NCI-H345 (cell line): ENCODE data around the gene AEBP2.
"Not testable (repeated sequence)": the region's sequence is repeated elsewhere in the genome, so short reads cannot be mapped to it uniquely, and the experiment has no call there.

ENCODE experiments used
- DNase-seq: peaks from one replicate; lab custom pipeline; 2025; lab: John Stamatoyannopoulos, UW

Gene AEBP2

GRCh38 chr12:19454837-19455236, 15.5 kb downstream of the AEBP2 start:
- no peak for DNase-seq

- no peak for DNase-seq
Observed at GRCh38 chr12:19456176-19456575, 16.9 kb downstream of the AEBP2 start.

DNA sequence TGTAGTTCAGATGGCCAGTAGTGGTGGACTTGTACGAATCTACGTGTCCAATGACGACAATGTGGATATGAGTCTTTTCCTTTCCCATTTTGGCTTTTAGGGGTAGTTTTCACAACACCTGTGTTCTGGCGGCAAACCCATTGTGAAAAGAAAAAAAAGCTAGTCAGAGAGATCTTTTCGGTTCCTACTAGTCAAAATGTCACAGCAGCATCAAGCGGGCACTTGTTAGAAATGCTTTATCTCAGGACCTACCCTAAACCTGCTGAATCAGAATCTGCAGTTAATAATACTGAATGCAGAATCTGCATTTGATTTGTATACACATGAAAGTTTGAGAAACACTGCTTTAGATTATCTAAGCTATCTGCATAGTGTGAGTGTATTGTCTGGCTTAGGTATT, 18.3 kb downstream of the AEBP2 start:
- no peak for DNase-seq

DNA sequence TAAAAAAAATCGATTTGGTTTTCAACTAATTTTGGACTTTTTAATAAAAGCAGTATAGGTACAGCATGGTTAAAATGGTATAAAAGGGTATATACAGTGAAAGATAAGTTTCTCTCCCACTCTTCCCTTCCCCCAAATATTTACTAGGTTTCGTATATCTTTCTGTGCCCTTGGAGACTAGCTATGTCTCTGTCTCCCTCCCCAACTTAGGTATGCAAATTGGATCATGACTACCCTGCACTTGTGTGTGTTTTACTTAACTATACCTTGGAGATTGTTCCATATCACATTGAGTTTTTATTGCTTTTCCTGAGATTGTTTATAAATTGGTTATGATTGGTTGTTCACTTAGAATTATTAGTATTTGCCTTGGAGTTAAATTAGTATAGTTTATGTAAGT, 19.4 kb downstream of the AEBP2 start:
- DNase-seq: no peak

DNA sequence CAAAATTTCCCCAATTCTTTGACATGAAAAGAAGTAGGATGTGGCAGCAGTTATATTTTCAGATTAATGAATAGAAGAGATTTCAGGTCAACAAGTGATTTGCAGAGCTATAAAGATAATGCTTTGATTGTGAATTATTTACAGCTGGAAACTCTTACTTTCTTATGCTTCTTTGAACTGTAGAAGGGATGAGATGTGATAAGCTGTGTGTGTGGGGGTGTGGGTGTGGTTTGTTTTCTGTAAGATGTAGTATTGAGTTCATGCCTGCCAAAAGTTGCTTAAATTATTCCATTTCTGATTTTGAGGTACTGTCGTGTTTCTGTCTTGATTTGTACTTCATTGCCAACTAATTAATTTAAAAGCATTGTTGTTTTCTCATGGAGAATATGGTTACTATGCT, 22.7 kb downstream of the AEBP2 start:
- DNase-seq: no peak

GRCh38 chr12:19462406-19462805, 23.1 kb downstream of the AEBP2 start:
- no peak for DNase-seq

DNA sequence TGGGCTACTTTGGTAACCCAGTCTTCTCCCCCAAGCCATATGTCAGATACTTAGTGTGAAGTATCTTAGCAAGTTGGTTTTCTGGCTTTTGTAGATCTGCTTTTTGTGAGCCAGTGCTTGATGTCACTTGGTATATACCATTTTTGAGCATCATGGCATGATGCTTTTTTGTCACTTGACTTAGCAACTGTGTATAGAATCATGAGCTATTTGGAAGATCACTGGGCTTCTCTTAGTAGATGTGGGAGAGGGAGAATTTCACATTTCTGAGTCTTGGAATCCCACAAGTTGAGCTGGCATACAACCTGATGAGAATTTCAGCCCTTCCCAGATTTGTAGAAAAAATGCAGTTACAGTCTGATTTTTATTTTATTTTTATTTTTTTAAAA, 24.9 kb downstream of the AEBP2 start:
- DNase-seq: no peak

- no peak for DNase-seq
Observed at GRCh38 chr12:19465711-19466110, 26.4 kb downstream of the AEBP2 start.

- DNase-seq: no peak
Observed at GRCh38 chr12:19474147-19474546, 34.9 kb downstream of the AEBP2 start.

DNA sequence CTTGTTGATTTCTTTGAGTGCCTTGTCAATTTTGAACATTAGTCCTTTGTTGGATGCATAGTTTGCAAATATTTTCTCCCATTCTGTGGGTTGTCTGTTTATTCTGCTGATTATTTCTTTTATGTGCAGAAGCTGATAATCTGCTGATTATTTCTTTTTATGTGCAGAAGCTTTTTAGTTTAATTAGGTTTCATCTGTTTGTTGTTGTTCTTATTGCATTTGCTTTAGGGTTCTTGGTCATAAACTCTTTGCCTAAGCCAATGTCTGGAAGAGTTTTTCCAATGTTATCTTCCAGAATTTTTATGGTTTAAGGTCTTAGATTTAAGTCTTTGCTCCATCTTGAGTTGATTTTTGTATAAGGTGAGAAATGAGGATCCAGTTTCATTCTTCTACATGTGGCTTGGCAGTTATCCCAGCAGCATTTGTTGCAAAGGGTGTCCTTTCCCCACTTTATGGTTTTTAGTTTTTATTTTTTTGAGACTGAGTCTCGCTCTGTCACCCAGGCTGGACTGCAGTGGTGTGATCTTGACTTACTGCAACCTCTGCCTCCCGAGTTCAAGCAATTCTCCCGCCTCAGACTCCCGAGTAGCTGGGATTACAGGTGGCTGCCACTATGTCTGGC, 36.7 kb downstream of the AEBP2 start:
- not testable (repeated sequence) for DNase-seq

DNA sequence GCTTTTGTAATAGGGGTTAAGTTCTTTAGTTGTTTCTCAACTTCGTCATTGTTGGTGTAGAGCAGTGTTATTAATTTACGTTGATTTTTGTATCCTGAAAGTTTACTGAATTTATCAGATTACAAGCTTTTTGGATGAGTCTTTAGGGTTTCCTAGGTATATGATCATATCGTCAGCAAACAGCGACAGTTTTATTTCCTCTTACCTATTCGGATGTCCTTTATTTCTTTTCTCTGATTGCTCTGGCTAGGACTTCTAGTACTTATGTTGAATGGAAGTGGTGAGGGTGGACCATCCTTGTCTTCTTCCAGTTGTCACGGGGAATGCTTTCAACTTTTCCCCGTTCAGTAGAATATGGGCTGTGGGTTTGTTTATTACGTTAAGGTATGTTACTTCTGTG, 37.8 kb downstream of the AEBP2 start:
- no peak for DNase-seq

GRCh38 chr12:19480459-19480858, 41.2 kb downstream of the AEBP2 start:
- DNase-seq: no peak

DNA sequence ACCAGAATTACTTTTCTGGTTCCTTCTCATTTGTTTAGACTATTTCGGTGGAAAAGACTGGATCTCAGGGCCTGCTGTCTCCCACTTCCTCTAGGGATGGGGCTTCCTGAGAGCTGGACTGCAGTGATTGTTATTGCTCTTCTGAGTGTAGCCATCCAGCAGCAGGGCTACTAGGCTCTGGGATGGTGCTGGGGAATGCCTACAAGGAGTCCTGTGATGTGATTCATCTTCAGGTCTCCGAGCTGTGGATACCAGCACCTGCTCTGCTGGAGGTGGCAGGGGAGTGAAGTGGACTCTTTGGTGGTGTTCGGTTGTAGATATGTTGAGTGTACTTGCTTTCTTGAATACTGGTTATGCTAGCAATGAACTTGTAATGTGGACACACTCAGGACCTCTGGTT, 42.7 kb downstream of the AEBP2 start:
- DNase-seq: no peak

- DNase-seq: no peak
Observed at GRCh38 chr12:19482551-19483109, 43.3 kb downstream of the AEBP2 start.

DNA sequence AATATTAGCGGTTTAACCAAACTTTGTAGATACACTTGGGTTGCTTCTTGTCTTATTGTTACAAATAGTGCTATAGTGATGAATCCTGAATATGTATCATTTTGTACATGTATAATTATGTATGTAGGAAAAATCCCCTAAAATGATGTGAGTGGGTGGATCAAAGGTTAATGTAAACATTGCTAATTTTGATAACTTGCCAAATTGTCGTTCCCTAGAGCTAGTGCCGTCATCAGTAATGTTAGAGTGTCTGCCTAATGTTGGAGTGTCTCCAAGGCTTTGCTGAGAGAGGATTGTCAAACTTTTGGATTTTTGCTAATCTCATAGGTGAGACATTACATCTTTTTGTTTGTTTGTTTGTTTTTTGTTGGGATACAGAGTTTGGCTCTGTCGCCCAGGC, 44.4 kb downstream of the AEBP2 start:
- no peak for DNase-seq

DNA sequence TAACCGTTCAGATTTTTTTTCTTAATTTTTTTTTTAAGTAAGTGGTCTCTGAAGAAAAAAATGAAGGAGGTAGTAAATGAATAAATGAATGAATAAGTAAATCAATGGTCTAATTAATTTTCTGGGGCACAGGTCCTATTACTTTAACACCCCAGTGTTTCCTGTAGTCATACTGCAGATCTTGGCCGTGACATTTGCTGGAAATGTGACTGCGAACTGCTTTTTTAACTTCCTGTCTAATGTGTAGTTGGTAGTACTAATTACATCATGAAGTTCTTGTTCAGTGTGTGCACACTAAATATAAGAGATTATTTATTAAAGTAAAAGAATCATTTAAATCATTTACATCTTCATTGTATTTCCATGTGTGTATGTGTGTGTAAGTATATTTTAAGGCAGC, 45.4 kb downstream of the AEBP2 start:
- no peak for DNase-seq

GRCh38 chr12:19485240-19485639, 45.9 kb downstream of the AEBP2 start:
- DNase-seq: no peak

DNA sequence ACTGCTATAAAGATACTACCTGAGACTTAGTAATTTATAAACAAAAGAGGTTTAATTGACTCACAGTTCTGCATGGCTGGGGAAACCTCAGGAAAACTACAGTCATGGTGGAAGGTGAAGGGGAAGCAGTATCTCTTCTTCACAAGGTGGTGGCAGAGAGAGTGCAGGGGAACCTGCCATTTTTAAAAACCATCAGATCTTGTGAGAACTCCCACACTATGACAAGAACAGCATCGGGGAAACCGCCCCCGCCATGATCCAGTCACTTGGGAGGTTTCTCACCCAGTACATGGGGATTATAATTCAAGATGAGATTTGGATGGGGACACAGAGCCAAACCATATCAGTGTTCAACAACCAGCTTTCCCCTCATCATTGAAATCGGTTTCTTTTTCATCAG, 49.9 kb downstream of the AEBP2 start:
- DNase-seq: no peak

DNA sequence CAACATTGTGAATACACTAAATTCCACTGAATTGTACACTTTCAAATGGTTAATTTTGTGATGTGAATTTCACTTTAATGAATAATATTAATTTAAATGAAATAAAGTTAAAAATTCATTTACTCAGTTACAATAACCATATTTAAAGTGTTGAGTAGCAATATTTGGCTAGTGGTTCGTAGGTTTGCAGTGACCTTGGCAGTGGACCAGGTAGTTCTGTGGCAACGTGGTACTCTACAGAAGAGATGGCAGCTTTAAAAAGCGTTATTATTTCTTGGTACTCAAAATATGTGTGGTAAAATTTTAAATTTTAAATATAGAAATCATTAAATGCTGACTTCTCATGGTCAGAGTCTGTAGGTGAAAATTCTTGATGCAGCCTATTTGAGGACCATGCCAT, 51.6 kb downstream of the AEBP2 start:
- DNase-seq: no peak

- no peak for DNase-seq
Observed at GRCh38 chr12:19491863-19492262, 52.6 kb downstream of the AEBP2 start.

- DNase-seq: no peak
Observed at GRCh38 chr12:19496219-19496878, 57.1 kb downstream of the AEBP2 start.

DNA sequence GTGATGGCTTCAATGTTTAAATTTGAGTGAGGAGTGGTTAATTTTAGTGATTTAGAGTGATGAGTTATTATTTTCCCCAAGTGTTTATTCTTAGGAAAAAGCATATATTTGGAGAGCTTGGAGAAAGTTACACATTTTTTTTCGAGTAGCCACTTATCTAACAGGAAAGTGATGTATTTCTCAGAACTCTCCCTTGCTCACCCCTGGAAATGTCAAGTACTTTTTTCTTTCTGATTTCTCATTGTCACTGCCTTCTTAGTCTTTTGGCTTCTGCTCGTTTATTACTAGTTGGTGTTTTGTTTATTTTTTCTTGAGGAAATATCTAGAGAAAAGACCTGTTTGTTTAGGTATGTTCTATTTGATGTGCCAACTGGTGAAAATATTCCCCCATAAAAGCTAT, 58.8 kb downstream of the AEBP2 start:
- DNase-seq: no peak

DNA sequence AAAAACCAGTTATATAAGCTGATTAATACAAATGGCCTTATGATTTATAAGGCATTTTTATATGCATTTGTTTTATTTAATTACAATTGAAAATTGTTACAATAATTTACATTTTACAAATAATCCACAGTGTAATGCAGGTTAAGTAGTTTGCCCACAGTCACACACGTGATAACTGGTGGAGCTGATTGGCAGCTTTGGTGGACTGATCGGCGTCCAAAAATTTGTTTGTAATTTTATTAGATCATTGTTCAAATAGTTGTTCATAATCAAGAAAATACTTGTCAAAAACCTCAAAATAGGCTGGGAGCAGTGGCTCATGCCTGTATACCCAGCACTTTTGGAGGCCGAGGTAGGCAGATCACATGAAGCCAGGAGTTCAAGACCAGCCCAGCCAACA, 59.7 kb downstream of the AEBP2 start:
- no peak for DNase-seq

DNA sequence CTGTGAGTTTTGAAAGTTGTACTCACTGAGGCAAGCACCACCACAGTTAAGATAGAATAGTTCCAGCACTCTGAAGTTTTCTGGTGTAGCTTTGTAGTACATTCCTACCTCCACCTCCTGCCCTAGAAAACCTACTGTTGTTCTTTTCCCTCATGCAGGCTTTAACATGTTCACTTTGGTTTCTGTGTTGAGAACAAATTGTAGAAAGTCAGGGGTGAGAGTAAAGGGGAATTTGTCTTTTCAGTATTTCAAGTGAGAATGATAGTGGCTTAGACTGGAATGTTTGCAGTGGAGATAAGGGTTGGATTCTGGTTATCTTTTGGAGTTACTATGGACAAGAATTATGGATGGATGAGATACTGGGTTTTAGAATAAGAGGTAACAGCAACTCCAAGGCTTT, 67.2 kb downstream of the AEBP2 start:
- no peak for DNase-seq
